Dendritic cell treated with granulocyte-macrophage colony-stimulating factor and Interleukin-4, amounts not matched to agents 40 ng/mL and 50 ng/mL, for 4 days (primary cell): ENCODE measurements around the gene NSMCE4A.
"Not testable (repeated sequence)": the region's sequence is repeated elsewhere in the genome, so short reads cannot be mapped to it uniquely, and the experiment has no call there.

Experiments used
- H3K27ac Mint-ChIP-seq: one replicate; pipeline ENCODE4 v1.8.0; 2022; ENCODE audit warnings: mild to moderate bottlenecking, mixed read lengths
- H3K27me3 Mint-ChIP-seq: one replicate; pipeline ENCODE4 v1.8.0; 2022; ENCODE audit warnings: mild to moderate bottlenecking, mixed read lengths
- H3K36me3 Mint-ChIP-seq: one replicate; pipeline ENCODE4 v1.8.0; 2022; ENCODE audit warnings: low read depth, mixed read lengths
- H3K4me1 Mint-ChIP-seq: one replicate; pipeline ENCODE4 v1.8.0; 2022; ENCODE audit warnings: low read depth, mixed read lengths
- H3K4me3 Mint-ChIP-seq: one replicate; pipeline ENCODE4 v1.8.0; 2022; ENCODE audit warnings: mild to moderate bottlenecking, moderate library complexity, mixed read lengths
- H3K9me3 Mint-ChIP-seq: one replicate; pipeline ENCODE4 v1.8.0; 2022; ENCODE audit warnings: mixed read lengths
- intact Hi-C: fragments of 100-400 bp; cut with micrococcal nuclease; formaldehyde crosslinking; loops from one replicate; pipeline ENCODE4 v1.15.0; 2022

Gene NSMCE4A

DNA sequence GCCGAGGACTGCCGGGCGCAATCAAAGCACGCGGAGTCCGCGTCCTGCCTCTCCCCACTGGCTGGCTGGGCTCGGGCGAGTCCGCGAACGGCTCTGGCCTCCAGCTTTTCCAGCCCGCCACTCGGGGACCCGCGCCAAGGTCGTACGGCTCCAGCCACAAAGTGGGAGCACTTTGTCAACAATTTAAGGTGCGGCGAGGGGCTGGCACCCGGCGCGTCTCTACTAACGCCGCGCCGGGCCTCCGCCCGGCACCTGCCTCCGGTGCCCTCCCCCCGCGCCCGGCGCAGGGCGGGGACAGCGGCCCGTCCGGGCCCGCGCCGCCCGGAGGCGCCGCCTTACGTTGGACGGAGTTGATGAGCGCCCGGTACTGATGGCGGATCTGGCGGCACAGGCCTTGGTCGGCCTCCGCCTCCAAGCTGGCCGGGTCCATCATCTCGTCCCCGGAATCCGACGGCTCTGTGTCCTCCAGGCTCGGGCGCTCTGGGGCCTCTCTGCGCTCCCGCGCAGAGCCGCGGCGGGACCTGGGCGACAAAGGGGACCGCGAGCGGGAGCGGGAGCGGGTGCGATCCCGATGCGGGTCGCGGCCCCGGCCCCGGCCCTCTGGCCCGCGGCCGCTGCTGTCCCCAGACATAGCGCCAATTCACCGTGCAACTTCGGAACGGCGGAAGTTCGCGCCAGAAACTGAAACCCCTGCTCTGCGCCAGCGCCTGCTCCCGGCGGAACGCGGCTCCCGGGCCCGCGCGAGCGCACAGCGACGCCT, at the start of gene NSMCE4A:
TSS of gene NSMCE4A (minus strand) at position 683 of the 760 bp plus-strand sequence. CDS start at position 631, 52 bp downstream.
- peak within 1 kb of the TSS; percentile 83 for H3K4me3 Mint-ChIP-seq
- H3K4me1 Mint-ChIP-seq: peaks cover 24% of the 10 kb centered on the region
- intact Hi-C loops: loop anchor here (1.0 kb wide), 1 partner anchor 46 kb away; the partner anchor contains the start of gene ATE1
- peaks cover 32% of the 10 kb centered on the region for H3K36me3 Mint-ChIP-seq
- H3K27me3 Mint-ChIP-seq: no peaks in the 10 kb centered on the region
- peaks cover 19% of the 10 kb centered on the region for H3K9me3 Mint-ChIP-seq
- H3K27ac Mint-ChIP-seq: peak within 1 kb of the TSS; percentile 76

DNA sequence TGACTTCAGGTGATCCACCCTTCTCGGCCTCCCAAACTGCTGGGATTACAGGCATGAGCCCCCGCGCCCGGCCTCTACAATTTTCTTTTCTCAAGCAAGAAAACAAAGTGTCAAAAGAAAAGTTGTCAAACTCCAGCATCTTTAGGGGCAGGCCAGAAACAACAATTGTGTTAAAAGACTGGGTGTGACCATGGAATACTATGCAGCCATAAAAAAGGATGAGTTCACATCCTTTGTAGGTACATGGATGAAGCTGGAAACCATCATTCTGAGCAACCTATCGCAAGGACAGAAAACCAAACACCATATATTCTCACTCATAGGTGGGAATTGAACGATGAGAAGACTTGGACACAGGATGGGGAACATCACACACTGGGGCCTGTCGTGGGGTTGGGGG, 48.2 kb upstream of the NSMCE4A start:
- H3K4me1 Mint-ChIP-seq, H3K27ac Mint-ChIP-seq, intact Hi-C loops, H3K9me3 Mint-ChIP-seq, H3K36me3 Mint-ChIP-seq, H3K4me3 Mint-ChIP-seq: not testable (repeated sequence)
- peaks cover 12% of the 10 kb centered on the region for H3K27me3 Mint-ChIP-seq

GRCh38 chr10:122022276-122022675, 47.3 kb upstream of the NSMCE4A start:
- Mint-ChIP-seq H3K4me3 (no peak overlapping the region), H3K36me3 (no peaks in the 10 kb centered on the region), H3K27me3 (peaks cover 13% of the 10 kb centered on the region), H3K27ac (no peak overlapping the region), H3K9me3 (no peaks in the 10 kb centered on the region), H3K4me1 (no peaks in the 10 kb centered on the region)
- intact Hi-C loops: no loop called here

- intact Hi-C loops: no loop called here
- Mint-ChIP-seq H3K4me3 (no peak overlapping the region), H3K27me3 (peaks cover 13% of the 10 kb centered on the region), H3K27ac (no peak overlapping the region), H3K4me1 (no peaks in the 10 kb centered on the region), H3K36me3 (no peaks in the 10 kb centered on the region), H3K9me3 (no peaks in the 10 kb centered on the region)
These were observed 46.8 kb upstream of the NSMCE4A start for GRCh38 chr10:122021828-122022227.

DNA sequence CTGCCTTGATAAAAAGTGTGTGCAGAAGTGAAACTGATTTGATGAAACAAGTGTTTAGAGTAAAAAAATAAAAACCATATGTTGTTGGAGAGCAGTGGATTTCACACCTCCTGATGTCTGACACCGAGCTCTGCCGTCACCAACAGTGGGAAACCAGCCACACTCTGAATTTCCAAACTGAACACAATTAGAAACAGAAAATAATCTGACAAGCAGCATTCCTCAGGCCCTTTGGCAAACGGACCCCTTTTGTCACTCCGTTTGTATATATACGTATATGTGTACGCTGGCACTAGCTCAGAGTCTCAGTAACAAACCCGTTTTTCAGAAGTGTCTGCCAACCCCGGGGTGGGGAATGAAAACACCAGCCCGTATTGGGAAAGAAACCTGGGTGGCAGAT, 46.4 kb upstream of the NSMCE4A start:
- intact Hi-C loops: no loop called here
- no peaks in the 10 kb centered on the region for H3K4me1 Mint-ChIP-seq

GRCh38 chr10:122020226-122020625, 45.2 kb upstream of the NSMCE4A start:
- H3K27ac Mint-ChIP-seq: no peak overlapping the region
- no peaks in the 10 kb centered on the region for H3K36me3 Mint-ChIP-seq
- H3K4me3 Mint-ChIP-seq: no peak overlapping the region
- H3K27me3 Mint-ChIP-seq: peaks cover 13% of the 10 kb centered on the region
- H3K4me1 Mint-ChIP-seq: no peaks in the 10 kb centered on the region
- no peaks in the 10 kb centered on the region for H3K9me3 Mint-ChIP-seq
- intact Hi-C loops: no loop called here

More for the DNA sequence above, 46.4 kb upstream of the NSMCE4A start:
- Mint-ChIP-seq H3K27me3 (peaks cover 13% of the 10 kb centered on the region), H3K36me3 (no peaks in the 10 kb centered on the region), H3K9me3 (no peaks in the 10 kb centered on the region), H3K4me3 (no peak overlapping the region), H3K27ac (no peak overlapping the region)

DNA sequence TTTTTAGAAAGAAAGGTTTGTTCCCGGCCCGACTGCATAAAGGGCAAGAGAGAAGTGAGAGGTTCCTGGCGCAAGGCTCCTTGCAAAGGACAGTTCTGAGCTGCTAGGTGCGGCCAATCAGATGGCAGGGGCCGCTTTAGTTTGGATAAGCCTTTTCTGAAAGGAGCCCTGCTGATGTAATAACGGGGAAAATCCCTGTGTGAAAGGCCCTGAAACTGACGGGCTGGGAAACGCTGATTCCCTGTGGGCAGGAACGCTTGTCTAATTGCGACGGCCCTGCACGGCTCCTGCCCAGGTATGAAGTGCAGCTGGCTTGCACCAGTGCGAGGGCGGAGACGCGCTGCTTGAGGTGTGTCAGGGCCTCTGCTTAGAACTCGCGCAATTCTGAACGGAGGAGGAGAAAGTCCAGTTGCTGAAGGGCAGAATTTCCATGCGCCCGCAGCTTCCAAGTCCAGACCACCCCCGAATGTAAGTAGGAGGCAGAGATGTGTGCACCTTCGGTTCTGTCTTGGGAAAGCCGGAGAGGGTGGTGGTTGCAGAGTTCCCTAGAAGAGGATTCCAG, 44.5 kb upstream of the NSMCE4A start:
- Mint-ChIP-seq H3K4me1 (no peaks in the 10 kb centered on the region), H3K36me3 (no peaks in the 10 kb centered on the region), H3K27me3 (peaks cover 13% of the 10 kb centered on the region), H3K4me3 (no peak overlapping the region), H3K9me3 (no peaks in the 10 kb centered on the region), H3K27ac (no peak overlapping the region)
- intact Hi-C loops: no loop called here

- Mint-ChIP-seq H3K36me3 (no peaks in the 10 kb centered on the region), H3K27me3 (peaks cover 13% of the 10 kb centered on the region), H3K4me3 (no peak overlapping the region), H3K9me3 (no peaks in the 10 kb centered on the region), H3K4me1 (no peaks in the 10 kb centered on the region), H3K27ac (no peak overlapping the region)
- intact Hi-C loops: no loop called here
These were observed 44.0 kb upstream of the NSMCE4A start for GRCh38 chr10:122018951-122019413.

GRCh38 chr10:122018491-122018890, 43.5 kb upstream of the NSMCE4A start:
- H3K4me1 Mint-ChIP-seq: no peaks in the 10 kb centered on the region
- no peaks in the 10 kb centered on the region for H3K9me3 Mint-ChIP-seq
- intact Hi-C loops: no loop called here
- H3K27ac Mint-ChIP-seq: no peak overlapping the region
- no peak overlapping the region for H3K4me3 Mint-ChIP-seq
- H3K27me3 Mint-ChIP-seq: peaks cover 13% of the 10 kb centered on the region
- no peaks in the 10 kb centered on the region for H3K36me3 Mint-ChIP-seq

GRCh38 chr10:122017926-122018325, 42.9 kb upstream of the NSMCE4A start:
- intact Hi-C loops, H3K4me1 Mint-ChIP-seq, H3K9me3 Mint-ChIP-seq, H3K27ac Mint-ChIP-seq, H3K4me3 Mint-ChIP-seq, H3K36me3 Mint-ChIP-seq: not testable (repeated sequence)
- peaks cover 14% of the 10 kb centered on the region for H3K27me3 Mint-ChIP-seq

DNA sequence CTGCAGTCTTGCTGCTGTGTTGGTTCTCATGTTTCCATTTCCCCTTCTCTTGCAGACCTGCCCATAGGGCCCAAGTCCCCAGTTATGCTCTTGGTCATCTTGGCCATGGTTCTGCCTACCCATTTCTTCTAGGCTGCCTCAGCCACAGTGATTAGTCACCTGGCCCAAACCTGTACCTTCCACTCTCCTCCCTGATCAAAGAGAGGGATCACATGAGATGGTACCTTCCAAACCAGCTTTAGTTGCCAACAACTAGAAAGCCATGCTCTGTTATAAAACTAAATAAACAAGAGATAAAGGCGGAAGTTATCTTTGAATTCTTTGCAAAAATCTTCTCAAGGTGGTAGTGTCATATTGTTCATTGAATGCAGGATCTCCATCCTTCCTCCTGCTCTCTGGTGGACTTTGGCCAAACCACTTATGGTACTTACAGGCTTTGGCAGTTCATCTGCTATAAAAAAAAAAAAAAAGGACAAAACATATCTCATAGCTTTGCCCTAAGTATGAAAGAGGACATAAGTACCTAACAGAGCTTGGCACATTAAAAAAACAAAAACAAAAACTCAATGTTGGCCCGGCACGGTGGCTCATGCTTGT, 39.7 kb upstream of the NSMCE4A start:
- no peaks in the 10 kb centered on the region for H3K9me3 Mint-ChIP-seq
- H3K27me3 Mint-ChIP-seq: peaks cover 18% of the 10 kb centered on the region
- H3K4me3 Mint-ChIP-seq: no peak overlapping the region
- no peak overlapping the region for H3K27ac Mint-ChIP-seq
- intact Hi-C loops: no loop called here
- no peaks in the 10 kb centered on the region for H3K36me3 Mint-ChIP-seq
- no peaks in the 10 kb centered on the region for H3K4me1 Mint-ChIP-seq

DNA sequence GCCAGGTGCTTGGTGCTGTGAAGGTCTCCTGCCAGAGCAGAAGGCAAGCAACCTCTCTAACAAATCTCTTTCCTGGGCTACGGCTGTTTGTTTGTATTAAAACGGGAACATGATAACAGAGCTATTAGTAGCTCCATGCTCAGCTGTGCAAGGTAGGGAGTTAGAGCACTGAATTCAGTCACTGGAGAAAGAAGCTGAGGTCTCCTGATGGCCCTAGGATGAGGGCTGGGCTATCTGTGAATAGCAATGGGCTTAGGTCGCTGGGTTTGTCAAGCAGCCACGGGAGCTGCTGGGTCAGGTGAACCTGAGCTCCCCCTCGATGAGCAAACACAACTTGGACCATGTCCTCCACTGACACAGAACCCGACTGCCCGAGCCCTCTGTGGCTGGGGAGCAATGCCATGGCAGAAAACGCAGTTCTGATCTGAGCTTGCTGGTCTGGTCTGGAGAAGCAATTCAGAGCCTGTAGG, 38.3 kb upstream of the NSMCE4A start:
- no peak overlapping the region for H3K27ac Mint-ChIP-seq
- H3K9me3 Mint-ChIP-seq: no peaks in the 10 kb centered on the region
- no peaks in the 10 kb centered on the region for H3K4me1 Mint-ChIP-seq
- intact Hi-C loops: no loop called here
- H3K36me3 Mint-ChIP-seq: no peaks in the 10 kb centered on the region
- H3K4me3 Mint-ChIP-seq: no peak overlapping the region
- H3K27me3 Mint-ChIP-seq: peaks cover 7% of the 10 kb centered on the region

DNA sequence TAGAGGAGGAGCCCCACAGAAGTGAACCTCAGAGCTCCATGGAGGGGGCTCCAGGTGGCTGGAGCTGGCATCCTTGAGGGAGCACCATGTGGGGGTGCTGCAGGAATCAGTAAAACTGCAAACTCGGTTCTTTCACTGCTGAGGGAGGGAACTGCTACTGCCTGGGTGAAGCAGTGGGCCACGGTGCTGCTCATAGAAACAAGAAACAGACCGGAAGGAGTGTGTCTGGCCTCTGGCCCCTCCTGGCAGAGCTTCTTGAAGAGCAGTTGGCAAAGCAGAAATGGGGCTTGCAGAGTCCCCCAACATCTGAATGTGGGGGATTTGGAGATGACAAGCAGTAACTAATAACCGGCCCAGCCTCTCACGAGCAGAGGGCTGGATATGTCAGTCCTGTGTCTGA, 37.7 kb upstream of the NSMCE4A start:
- no peaks in the 10 kb centered on the region for H3K9me3 Mint-ChIP-seq
- peaks cover 5% of the 10 kb centered on the region for H3K27me3 Mint-ChIP-seq
- no peaks in the 10 kb centered on the region for H3K36me3 Mint-ChIP-seq

DNA sequence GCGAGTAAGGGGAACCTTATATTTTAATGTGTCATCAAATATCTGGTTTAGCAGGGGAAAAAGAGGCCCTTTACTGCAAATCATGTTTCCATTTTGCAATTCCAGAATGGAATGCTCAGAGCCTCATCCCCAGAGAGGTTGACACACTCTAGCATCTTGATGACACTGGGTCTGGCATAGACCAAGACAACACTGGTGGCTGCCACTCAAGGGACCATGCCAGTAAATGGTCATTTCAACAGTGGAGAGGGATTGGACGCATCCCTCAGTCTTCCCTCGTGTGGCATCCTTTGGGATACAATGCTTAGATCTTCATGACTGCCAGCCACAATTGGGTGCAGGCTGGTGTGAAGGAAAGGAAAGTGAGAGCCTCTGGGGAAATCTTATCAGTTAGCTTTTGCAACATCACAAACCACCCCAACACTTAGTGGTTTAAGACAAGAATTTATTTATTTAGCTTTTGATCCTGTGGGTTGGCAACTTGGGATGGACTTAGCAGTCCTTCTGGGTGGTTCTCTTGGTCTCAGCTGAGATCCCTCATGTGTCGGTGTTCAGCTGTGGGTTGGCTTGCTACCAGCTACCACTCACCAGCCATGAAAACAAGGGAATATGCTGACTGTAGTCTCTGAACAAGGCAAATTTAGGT, 35.5 kb upstream of the NSMCE4A start:
- H3K27ac Mint-ChIP-seq: no peak overlapping the region
- H3K9me3 Mint-ChIP-seq: no peaks in the 10 kb centered on the region
- H3K4me1 Mint-ChIP-seq: no peaks in the 10 kb centered on the region
- peaks cover 5% of the 10 kb centered on the region for H3K27me3 Mint-ChIP-seq
- intact Hi-C loops: no loop called here
- no peaks in the 10 kb centered on the region for H3K36me3 Mint-ChIP-seq
- no peak overlapping the region for H3K4me3 Mint-ChIP-seq

More for the DNA sequence above, 37.7 kb upstream of the NSMCE4A start:
- Mint-ChIP-seq H3K4me3 (no peak overlapping the region), H3K4me1 (no peaks in the 10 kb centered on the region), H3K27ac (no peak overlapping the region)
- intact Hi-C loops: no loop called here
